Measurements from ENCODE around the gene FAM50A. TPM values are rescaled to one million over a fixed set of nuclear protein-coding genes. Genes with fewer than 3 reads are reported as not detected.

Gene FAM50A
- total RNA-seq, 1 experiment from 2014 or later: 57.4 TPM

DNA sequence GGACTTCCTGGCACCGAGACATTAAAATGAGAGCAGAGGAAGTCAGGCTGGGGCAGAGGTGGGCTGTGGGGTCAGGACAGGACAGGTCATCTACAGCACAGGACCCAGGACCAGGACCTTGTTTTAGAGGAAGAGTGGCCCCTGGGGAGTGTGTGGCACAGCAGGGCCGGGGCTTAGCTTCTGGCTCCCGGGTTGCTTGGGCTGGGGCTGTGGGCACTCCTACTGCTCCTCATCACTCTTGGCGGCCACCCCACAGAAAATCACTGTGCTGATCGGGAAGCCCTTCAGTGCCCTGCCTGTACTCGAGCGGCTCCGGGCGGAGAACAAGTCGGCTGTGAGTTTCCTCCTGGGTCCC is 23.6 kb upstream of the FAM50A start:
- no peak overlapping the region for H2BK15ac ChIP-seq (ENCODE audit: low read depth, low read length)
- H3K4me3 Mint-ChIP-seq: no peak overlapping the region
- no peak overlapping the region for H2AFZ ChIP-seq (ENCODE audit: low read length)
- H3K56ac ChIP-seq (ENCODE audit: insufficient read length, low read depth, low read length): no peak overlapping the region
- no peaks in the 10 kb centered on the region for H3K79me1 ChIP-seq (ENCODE audit: insufficient read depth, low read depth, low read length, poor library complexity, severe bottlenecking)
- no peak overlapping the region for H4K8ac ChIP-seq (replicated peaks; ENCODE audit: insufficient read length, low read depth, low read length)
- H2BK12ac ChIP-seq (ENCODE audit: insufficient read length, low read depth, low read length): no peak overlapping the region
- H3K9ac ChIP-seq (ENCODE audit: extremely low read depth, insufficient read length, low read length): no peak overlapping the region
- no peaks in the 10 kb centered on the region for H3K79me2 ChIP-seq (ENCODE audit: insufficient read depth, low read length)
- WGBS (ENCODE audit: extremely low coverage, insufficient read length, low lambda C conversion rate): no CpG with 5 or more reads among the region's 10 CpGs
- no peak overlapping the region for H3K18ac ChIP-seq (ENCODE audit: insufficient read length, low read depth, low read length)
- TF ChIP-seq, protein P1, sequence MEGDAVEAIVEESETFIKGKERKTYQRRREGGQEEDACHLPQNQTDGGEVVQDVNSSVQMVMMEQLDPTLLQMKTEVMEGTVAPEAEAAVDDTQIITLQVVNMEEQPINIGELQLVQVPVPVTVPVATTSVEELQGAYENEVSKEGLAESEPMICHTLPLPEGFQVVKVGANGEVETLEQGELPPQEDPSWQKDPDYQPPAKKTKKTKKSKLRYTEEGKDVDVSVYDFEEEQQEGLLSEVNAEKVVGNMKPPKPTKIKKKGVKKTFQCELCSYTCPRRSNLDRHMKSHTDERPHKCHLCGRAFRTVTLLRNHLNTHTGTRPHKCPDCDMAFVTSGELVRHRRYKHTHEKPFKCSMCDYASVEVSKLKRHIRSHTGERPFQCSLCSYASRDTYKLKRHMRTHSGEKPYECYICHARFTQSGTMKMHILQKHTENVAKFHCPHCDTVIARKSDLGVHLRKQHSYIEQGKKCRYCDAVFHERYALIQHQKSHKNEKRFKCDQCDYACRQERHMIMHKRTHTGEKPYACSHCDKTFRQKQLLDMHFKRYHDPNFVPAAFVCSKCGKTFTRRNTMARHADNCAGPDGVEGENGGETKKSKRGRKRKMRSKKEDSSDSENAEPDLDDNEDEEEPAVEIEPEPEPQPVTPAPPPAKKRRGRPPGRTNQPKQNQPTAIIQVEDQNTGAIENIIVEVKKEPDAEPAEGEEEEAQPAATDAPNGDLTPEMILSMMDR (conservative IDR thresholded peaks at IDR 0.05): no peak
- H3K27me3 Mint-ChIP-seq (ENCODE audit: low read depth): no peaks in the 10 kb centered on the region
- H3K9me3 Mint-ChIP-seq: peaks cover 64 to 73% of the 10 kb centered on the region in 2 experiments
- H3K4me2 ChIP-seq (ENCODE audit: insufficient read depth, insufficient read length, low read length): no peak overlapping the region
- H3K4ac ChIP-seq (ENCODE audit: low read depth, low read length): no peak overlapping the region
- H3K27ac Mint-ChIP-seq: no peak overlapping the region
- H4K5ac ChIP-seq (ENCODE audit: insufficient read length, low read depth, low read length): no peak overlapping the region
- H2BK120ac ChIP-seq (ENCODE audit: low read depth, low read length, poor library complexity, severe bottlenecking): no peak overlapping the region
- H3K14ac ChIP-seq (ENCODE audit: insufficient read depth, low read length): no peak overlapping the region
- no peak overlapping the region for H3K27ac ChIP-seq (ENCODE audit: insufficient read length, low read depth, low read length)
- no peak for DNase-seq
- peaks cover 11 to 19% (median 14%) of the 10 kb centered on the region in 3 experiments for H3K36me3 Mint-ChIP-seq (ENCODE audit: insufficient read depth in 1 of 3, low read depth in 3 of 3)
- no peak overlapping the region for H2BK20ac ChIP-seq (ENCODE audit: low read depth, low read length, poor library complexity, severe bottlenecking)
- no peaks in the 10 kb centered on the region for H3K23me2 ChIP-seq (ENCODE audit: insufficient read length, low read depth, low read length, poor library complexity, severe bottlenecking)
- H2BK5ac ChIP-seq (ENCODE audit: insufficient read length, low read length): no peak overlapping the region
- H3T11ph ChIP-seq (ENCODE audit: low read length): no peak overlapping the region
- no peak overlapping the region for H2AK5ac ChIP-seq (ENCODE audit: insufficient read length, low read length)
- H3K27me3 ChIP-seq (ENCODE audit: insufficient read depth, low read length): no peaks in the 10 kb centered on the region
- H4K91ac ChIP-seq (ENCODE audit: insufficient read length, low read depth, low read length): no peak overlapping the region
- no peak overlapping the region for H3K23ac ChIP-seq (ENCODE audit: insufficient read length, low read depth, low read length)
- H3K4me1 Mint-ChIP-seq: no peaks in the 10 kb centered on the region
- H3K4me1 ChIP-seq (ENCODE audit: insufficient read depth, low read length): no peaks in the 10 kb centered on the region
- H3K9me3 ChIP-seq (ENCODE audit: control insufficient read depth, low read depth, low read length): peaks cover 34% of the 10 kb centered on the region
- H4K20me1 ChIP-seq (ENCODE audit: control insufficient read depth, insufficient read depth, insufficient read length): no peaks in the 10 kb centered on the region
